GM19452 (cell line): ENCODE results near the gene RNF208.

Source experiments
- ATAC-seq: cut with Tn5 transposase; IDR thresholded peaks from one replicate; pipeline ENCODE4 v1.9.1; 2021; ENCODE audit not compliant: unreplicated experiment

RNF208 gene

DNA sequence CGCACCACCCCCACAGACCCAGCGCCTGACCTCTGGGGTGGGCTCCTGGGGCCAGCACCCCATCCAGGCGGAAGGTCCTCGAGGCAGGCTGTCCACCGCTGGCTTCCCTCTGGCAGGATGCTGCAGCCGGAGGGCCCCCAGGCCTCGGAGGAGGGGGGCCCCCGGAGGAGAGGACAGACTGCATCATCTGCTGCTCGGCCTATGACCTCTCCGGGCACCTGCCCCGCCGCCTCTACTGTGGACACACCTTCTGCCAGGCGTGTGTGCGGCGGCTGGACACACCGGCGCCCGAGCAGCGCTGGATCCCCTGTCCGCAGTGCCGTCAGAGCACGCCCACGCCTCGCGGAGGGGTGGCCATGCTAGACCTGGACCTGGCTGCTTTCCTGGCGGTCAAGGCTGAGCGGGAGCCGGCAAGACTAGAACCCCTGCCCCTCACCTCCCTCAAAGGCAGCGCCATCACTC, 6.5 kb upstream of the RNF208 start:
- no peak for ATAC-seq

DNA sequence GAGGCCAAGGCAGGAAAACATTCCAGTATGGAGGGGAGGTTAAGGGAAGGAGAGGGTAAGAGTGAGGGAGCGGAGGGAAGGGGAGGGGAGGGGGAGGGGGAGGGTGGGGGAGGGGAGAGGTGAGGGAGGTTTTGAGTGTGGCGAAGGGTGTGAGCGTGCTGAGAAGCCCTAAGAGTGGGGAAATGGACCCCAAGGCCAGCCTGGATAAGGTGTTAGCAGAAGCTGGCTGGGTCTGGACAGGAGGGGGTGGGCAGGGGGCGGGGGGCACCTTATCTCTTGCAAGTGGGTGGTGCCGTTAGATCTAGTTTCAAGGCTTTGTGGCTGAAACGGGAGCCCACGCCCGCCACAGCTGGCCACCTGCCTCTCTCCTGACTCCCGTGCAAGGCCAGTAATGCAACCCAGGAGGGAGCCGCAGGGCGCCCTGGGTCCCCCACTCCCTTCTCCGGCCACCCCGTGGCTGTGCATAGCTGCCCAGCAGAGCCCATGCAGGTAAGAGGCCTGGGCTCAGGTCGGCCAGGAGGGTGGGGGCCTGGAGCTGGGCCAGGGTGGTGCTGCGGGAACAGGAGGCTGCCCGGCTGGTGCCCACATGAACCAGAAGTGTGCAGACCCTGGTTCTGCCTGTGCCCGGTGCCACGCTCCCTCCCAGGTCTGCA, 5.9 kb upstream of the RNF208 start:
- ATAC-seq, result no peak

DNA sequence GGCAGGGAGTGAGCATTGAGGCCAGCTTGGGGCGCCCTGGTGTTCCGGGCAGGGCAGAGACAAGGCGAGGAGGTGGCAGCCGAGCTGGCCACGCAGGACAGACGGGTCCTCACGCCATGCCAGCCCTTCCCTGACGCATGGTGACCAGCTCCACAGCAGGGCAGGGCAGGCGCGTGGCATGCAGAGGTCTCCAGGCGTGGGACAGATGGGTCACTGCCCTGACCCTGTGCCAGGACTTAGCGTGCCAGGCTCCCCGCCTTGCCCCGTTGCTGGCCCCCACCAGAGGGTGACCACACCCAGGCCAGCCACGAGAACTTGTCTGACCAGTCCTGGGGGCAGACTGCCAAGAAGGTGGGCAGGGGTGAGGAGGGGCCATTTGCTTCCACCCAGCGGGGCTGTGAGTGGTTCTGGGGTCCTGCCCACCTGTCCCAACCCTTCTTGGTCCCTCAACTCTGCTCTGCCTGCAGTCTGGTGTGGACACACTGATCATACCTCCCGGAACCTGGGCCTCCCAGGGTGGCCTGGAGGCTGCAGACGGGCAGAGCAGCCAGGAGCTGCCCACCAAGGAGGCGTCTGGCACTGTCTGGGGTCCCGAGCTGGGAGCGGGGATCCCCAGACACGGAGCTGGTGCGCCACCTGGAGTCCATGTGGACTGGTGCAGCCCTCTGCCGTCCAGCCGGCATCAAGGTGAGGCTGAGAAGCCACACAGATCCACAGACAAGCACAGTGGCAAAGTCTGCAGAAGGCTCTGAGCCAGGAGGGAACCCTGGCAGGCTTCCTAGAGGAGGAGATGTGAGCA, 5.2 kb upstream of the RNF208 start, which contains the start of gene RNF224:
Gene RNF224 (plus strand): TSS at position 449 of the 799 bp plus-strand sequence. CDS start 834 bp downstream, outside the sequence.
- no peak for ATAC-seq

DNA sequence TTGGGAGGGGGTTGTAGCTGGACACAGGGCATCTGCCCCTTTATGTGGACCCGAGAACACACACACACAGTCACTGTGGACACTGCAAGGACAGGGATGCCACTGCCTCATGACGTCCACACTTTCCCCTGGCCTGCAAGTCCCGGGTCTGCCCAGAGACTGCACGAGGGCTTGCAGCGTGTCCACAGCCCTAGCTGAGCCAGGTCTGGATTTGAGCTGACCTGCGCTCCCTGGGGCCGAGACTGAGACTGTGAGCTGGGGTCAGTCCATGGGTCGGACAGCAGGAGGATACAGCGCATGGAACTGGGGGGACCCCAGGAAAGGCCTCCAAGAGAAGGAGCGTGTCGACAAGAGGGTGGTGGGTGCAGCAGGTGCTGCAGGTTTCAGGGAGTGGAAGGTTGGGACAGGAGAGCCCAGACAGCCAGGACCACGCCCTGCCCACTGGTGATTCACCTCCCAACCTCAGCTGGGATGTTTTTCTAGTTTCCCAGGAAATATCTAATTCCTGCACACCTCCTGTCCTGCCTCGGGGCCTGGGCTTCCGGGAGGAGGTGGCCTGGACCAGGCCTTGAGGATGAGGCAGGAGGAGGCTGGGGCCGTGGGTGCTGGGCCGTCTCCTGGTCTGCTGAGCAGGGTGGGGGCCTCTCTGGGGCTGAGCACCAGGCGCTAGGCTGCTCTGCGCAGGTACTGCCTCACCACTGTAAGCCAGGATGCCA, 4.5 kb upstream of the RNF208 start:
- no peak for ATAC-seq

DNA sequence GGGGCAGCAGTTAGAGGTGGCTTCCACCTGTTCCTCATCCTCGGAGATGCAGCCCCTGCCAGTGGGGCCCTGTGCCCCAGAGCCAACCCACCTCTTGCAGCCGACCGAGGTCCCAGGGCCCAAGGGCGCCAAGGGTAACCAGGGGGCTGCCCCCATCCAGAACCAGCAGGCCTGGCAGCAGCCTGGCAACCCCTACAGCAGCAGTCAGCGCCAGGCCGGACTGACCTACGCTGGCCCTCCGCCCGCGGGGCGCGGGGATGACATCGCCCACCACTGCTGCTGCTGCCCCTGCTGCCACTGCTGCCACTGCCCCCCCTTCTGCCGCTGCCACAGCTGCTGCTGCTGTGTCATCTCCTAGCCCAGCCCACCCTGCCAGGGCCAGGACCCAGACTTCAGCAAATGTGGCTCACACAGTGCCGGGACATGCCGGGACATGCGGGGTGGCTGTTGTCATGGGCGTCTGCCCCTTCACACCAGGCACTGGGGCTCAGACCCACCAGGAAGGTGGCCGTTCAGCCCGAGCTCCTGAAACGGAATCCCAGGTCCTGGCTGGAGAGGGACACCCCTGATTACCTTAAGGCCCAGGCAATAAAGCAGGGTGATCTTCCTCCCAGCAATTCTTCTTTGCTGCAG, 3.8 kb upstream of the RNF208 start:
- ATAC-seq, result no peak

DNA sequence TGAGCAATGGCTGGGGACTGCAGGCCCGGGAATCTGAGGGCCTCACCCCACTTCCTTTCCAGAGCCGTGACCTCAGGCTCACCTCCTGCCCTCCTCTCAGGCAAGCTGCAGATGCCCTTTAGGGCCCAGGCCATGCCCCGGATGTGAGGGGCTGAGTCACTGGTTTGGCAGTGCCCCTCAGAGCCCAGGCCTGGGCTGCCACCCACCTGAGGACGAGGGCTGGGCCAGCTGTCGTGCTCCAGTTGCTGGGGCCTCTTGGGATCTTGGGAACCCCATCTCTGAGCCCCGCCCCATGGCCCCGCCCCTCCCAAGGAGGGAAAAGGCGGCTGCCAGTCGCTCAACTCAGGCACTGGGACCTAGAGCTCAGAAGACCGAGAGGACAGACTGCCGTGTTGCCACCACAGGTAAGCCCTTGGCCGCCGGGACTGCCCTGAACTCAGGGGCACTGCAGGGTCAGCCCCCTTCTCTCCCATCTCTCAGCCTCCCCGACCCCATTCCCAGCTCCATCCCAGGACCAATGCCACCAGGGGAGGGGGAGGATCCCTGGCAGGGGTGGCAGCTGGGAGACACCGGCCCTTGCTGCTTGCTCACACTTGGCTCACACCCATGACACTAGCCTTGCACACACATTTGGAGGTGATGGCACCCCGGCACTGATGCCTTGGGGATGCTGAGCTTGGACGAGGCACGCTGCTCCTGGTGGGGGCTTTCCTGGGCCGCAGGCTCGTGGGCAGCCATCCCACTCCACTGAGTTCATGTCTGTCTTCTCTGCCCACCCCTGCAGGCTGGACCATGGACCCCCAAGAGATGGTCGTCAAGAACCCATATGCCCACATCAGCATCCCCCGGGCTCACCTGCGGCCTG, 3.0 kb upstream of the RNF208 start, which contains the start of gene CYSRT1:
Gene CYSRT1 (plus strand): TSS at position 345 of the 865 bp plus-strand sequence. CDS start 448 bp downstream, at position 793.
- no peak for ATAC-seq

DNA sequence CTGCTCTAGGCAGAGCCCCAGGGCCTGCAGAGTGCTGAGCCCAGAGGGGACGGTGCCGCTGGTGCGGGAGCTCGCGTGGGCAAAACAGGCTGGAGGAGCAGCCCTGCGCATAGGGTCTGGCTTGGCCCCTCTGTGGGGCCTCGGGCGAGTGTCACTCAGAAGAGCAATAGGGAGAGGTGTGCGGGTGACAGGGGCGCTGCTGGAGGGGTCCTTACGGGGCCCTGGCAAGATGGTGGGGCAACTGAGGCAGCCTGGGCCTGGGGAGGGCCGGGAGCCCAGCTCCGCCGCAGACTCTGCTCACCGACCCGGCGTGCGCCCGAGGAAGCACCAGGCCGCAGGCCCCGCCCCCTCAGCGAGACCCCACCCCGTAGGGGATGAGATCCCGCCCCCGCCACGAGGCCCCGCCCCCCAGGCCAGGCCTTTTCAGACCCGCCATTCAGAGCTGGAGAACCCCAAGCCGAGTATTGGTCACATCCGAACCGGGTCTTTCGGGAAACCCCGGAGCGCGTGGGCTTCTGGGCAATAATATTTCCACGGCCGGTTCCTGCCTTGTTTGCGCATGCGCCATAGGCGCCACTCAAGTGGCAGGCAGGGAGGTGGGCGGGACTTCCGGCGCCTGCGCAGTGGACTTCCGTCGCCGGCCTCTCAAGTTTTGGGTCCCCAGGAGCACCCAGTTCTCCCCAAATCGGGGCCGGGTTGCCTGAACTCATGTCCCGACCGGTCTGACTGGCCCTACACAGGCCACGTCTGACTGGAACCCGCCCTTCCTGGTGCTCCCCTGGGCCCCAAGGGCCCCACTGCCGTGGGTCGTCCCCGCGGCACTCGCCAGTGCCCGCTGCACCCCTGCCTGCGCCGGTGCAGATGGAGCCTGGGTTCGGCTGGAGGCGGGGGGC, 1.3 kb upstream of the RNF208 start:
- peak; percentile 62 for ATAC-seq

DNA sequence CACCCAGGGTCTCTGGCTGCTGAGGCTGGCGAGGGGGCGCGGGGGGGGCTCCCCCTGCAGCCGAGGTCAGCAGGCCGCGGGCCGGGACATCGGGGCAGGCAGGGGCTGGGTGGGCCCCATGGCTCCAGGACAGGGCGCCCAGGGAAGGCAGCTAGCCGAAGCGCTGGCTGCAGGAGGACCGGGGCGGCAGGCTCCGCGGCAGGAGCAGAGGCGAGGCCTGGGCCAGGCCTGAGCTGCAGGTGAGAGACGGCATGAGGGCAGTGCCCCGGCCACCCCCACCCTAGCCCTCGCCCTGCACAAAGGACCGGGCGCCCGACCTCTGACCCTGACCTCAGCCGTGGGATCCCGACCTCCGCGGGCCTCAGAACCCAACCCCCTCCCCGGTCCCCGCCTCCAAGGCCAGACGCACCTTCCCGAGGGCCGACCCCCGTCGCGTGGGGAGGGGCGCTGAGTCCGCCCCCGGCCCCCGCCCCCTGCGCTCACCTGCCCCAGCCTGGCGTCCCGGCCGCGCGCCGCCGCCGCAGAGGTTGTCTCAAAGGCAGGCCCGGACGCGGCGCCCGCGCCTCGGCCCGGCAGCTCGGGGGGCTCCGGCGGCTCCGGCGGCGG, 431 bp downstream of the RNF208 start:
- ATAC-seq, result no peak

DNA sequence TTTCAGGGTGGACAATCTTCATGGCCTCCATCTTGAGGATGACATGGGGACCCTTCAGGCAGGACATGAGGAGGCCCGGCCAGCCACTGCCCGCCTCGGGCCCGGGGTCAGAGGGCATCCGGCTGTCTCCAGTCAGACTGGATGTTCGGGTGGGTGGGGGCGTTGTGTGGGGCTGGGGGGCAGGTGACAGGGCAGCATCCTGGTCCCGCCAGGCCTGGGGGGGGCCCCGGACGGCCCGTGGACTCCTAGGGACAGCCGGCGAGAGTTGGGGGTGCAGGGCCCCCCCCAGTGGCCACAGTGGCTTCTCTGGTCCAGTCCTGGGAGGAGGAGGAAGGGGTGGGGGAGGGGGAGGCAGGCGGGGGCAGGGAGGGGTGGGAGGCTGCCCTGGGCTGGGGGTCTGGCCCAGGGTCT, 940 bp downstream of the RNF208 start:
- no peak for ATAC-seq

DNA sequence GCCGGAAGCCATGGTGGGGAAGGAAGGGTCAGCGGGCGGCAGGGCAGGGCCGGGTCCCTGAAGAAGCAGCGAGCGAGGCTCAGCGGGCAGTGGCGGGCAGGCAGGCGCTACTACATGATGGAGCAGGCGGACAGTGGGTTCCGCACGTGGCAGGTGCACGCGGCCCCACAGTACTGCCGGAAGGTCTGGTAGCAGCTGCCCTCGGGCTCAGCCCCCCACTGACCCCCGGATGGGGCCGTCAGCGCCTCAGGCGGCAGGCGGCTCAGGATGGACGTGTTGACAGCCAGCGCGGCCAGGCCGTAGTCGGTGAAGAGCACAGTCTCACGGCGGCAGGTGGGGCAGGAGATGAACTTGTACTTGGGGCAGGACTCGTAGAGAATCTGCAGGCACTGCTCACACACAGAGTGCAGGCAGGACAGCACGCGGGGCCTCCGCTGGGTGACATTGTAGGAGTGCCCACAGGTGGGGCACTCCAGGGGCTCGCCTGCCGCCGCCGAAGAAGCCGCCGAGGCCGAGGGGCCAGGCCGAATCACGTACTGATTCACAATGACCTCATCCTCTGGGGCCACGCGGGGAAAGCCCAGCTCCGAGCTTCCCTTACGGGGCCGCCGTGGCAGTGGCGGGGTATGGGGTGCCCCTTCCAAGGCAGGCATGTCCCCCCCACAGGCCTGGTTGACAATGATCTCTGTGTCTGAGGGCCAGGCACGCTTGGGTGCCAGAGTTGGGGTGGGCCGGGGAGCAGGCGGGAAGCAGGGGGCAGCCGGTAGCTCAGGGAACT, 1.5 kb downstream of the RNF208 start:
- ATAC-seq, result no peak

DNA sequence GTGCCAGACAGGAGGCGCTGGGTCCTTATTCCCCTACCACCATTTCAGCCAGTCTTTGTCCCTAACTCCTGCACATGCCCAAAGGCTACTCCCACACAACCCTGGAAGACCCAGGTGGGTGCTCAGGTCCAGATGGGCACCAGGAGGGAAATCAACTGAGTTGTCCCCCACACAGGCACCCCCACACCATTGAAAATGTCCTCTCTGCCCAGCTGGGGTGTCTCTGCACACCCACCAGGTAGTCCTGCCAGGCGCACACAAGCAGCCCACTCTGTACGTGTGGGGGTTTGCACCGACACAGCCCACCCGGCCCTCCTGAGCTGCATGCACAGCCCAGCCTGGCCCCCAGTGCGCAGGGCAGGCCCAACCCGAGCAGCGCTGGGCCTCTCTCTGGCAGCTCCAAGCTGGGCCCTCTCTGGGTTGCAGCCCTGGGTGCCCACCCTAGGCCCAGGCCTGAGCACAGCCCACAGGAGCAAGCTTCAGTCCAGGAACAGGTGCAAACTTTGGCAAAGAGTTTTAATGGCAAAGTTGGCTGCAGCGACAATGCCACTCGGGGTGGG, 2.2 kb downstream of the RNF208 start:
- no peak for ATAC-seq

DNA sequence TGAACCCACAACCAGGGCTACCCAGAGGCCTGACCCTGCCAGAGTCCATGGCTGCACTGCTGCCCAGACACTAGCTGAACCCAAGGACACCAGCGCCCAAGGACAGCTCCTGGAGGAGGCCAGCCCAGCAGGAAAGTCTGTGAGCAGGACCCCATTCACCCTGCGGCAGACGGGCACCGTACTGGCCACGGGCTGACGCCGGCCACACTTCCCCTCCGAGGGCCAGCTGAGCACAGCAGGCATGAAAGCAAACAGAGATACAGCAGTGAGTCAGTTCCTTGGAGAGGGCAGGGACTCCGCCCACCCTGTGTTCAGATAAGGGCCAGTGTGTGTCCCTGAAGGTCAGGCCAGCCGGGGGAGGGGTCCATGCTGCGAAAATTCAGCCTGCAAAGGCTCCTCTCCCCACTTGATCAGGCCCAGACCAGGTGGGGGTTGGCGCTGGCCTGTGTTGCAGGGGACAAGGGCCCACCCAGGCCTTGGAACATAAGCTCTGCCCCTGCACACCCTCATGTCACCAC, 3.2 kb downstream of the RNF208 start:
- no peak for ATAC-seq

DNA sequence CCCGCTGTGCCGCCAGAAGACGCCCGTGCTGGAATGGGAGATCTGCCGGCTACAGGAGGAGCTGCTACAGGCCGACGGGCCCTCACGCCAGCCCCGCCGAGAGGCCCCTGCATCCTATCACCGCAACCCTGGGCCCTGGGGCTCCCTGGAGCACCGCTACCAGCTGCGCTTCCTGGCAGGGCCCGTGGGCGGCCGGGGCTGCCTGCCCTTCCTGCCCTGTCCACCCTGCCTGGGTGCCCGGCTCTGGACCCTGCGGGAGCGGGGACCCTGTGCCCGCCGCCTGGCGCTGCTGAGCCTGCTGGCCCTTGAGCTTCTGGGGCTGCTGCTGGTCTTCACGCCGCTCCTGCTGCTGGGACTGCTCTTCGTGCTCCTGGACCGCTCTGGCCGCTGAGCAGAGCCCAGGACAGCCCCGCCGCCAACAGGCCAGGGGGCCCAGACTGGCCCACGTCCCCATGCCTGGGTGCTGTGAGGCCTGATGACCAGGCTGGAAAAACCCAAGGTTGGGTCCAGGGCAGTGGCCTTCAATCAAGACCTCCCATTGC, 3.8 kb downstream of the RNF208 start:
- no peak for ATAC-seq

DNA sequence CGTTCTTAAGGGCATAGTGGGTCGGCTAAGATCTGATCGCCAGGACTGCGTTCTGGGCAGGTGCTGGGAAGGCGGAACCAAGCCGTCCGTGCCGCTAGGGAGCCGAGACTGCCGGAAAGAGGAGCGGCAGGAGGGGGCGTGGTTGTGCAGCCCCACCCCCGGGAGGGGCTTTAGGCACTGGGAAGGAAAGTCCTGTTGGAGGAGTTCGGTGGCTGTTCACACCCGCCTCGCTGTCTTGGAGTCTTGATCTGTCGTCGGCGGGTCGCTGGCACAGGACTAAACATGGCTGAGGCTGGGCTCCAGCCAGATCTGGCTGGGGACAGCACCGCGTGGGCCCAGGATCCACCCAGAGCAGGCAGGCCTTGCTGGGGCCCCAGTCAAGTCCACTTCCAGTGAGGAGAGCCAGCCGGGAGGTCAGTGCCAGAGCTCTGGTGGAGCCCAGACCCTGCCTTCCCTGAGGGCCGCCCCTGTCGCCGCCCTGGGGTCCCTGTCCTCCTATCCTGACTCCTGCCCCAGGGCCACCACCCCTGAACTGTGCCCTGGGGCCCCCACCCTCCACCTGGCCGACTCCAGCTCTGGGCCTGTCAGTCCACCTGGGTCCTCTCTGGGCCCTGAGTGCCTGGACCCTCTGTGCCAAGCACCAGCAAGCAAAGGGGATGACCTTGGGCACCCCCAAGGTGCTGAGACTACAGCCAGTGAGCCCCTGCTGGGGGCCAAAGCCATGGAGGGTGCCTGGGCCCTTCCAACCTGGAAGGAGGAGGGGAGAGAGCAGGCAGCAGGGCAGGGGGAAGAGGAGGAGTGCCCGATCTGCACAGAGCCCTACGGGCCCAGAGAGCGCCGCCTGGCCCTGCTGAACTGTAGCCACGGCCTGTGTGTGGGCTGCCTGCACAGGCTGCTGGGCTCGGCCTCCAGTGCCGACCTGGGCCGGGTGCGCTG, 4.5 kb downstream of the RNF208 start:
- ATAC-seq, result no peak

DNA sequence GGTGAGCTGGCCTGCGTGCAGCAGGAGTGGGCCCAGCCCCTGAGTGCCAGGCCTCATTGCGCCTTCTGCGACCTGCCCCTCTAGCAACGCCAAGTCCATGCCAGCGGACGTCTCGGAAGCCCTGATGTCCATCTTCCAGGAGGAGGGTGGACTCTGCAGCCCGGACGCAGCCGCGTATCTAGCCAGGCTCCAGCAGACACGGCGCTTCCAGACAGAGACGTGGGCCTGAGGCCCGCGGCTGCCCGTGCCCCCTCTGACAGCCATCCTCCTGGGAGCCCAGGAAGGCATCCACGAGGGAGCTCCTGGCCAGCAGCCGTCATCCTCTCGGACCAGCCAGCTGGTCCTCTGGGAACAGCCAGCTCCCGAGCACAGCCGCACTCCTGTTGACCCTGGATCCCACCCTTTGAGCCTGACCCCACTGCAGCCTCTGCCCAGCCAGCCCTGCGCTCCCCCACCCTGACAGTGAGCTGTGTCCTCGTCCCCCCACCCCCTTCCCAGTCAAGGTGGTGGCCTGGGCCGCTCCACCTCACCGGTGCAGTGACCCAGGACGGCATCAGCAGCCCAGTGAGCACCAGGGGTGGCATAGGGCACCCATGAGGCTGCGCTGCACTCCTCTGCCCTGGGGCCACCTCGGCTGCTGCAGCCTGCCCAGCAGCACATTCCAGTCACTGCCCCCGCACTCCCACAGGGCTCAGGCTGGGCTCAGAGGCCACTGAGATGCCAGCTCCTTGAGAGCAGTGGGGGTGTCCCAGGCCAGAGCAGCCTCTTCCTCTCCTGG, 5.7 kb downstream of the RNF208 start:
- ATAC-seq, result no peak
